Endothelial cell of umbilical vein (primary cell): ENCODE data around the gene SURF1. TPM values are rescaled to one million over a fixed set of nuclear protein-coding genes. Genes with fewer than 3 reads are reported as not detected.

Experiments used
- BruUV-seq: library from RNA; stranded (reverse); fragments of 400-500 nt; replicated peaks from 2 replicates; lab custom pipeline; 2021; lab: Mats Ljungman, UMichigan
- CTCF ChIA-PET: fragments of 300-600, 350-600 bp; sonication (Branson Sonifier 250); formaldehyde crosslinking; loops from one replicate; lab custom pipeline; 2021; ENCODE audit warnings: antibody characterized with exemption, inconsistent platforms; lab: Charles Lee
- POLR2A ChIA-PET: fragments of 300-600, 350-600 bp; sonication (Branson Sonifier 250); formaldehyde crosslinking; loops from one replicate; lab custom pipeline; 2021; ENCODE audit warnings: antibody characterized with exemption, inconsistent platforms; lab: Charles Lee
- DNase-seq: peaks from one replicate; pipeline ENCODE4 v3.0.0-alpha.2; 2011; ENCODE audit warnings: low read depth, low spot score
- FAIRE-seq: peaks from 2 replicates; lab custom pipeline; 2011; peaks lifted over from hg19 to GRCh38; lab: Jason Lieb, UNC
- H2AFZ ChIP-seq: 2 replicates; pipeline ENCODE4 v1.6.0; 2012; ENCODE audit warnings: low read depth, low read length, control low read depth, inconsistent platforms
- H3K27ac ChIP-seq: 2 replicates; pipeline ENCODE4 v1.5.1; 2011; ENCODE audit warnings: low read depth, mild to moderate bottlenecking, control low read depth, low read length, moderate library complexity; ENCODE audit not compliant: insufficient read depth
- H3K27me3 ChIP-seq, 2 experiments: 2 replicates each; pipeline versions ENCODE4 v1.6.0 to v1.6.1; 2011; ENCODE audit warnings: low read length in 2 of 2, mixed read lengths in 1 of 2; ENCODE audit not compliant: control insufficient read depth in 2 of 2, insufficient read depth in 2 of 2
- H3K36me3 ChIP-seq, 2 experiments: 2 replicates in 1 of 2; 3 replicates in 1 of 2; pipeline ENCODE4 v1.5.1; 2011; ENCODE audit warnings: low read length in 2 of 2, mild to moderate bottlenecking in 1 of 2, moderate library complexity in 1 of 2; ENCODE audit not compliant: control insufficient read depth in 2 of 2, insufficient read depth in 2 of 2; ENCODE audit errors: extremely low read depth in 1 of 2
- H3K4me1 ChIP-seq: 3 replicates; pipeline ENCODE4 v1.5.1; 2011; ENCODE audit warnings: mild to moderate bottlenecking, low read length; ENCODE audit not compliant: control insufficient read depth, insufficient read depth; ENCODE audit errors: extremely low read depth
- H3K4me2 ChIP-seq: 2 replicates; pipeline ENCODE4 v1.6.1; 2011; ENCODE audit warnings: low read length, control low read depth, mixed read lengths; ENCODE audit not compliant: insufficient read depth
- H3K4me3 ChIP-seq, 3 experiments: fragments of 200-600 bp in 1 of 3; sonication (generic), shearing (Covaris generic) in 1 of 3; replicated peaks in 1 of 3; 2 replicates each; pipeline ENCODE4 v1.5.1; 2011 to 2016; ENCODE audit warnings: control low read depth in 3 of 3, low read length in 3 of 3, mild to moderate bottlenecking in 2 of 3, inconsistent platforms in 1 of 3, low read depth in 1 of 3, moderate library complexity in 1 of 3; ENCODE audit not compliant: insufficient read depth in 1 of 3
- H3K79me2 ChIP-seq: 2 replicates; pipeline ENCODE4 v1.6.0; 2012; ENCODE audit warnings: low read length, inconsistent platforms; ENCODE audit not compliant: control insufficient read depth, insufficient read depth
- H3K9ac ChIP-seq: replicated peaks from 2 replicates; pipeline ENCODE3; 2011; ENCODE audit warnings: low read length, control low read depth; ENCODE audit not compliant: insufficient read depth; ENCODE audit errors: extremely low read depth
- H3K9me1 ChIP-seq: replicated peaks from 3 replicates; pipeline ENCODE4 v1.6.0; 2011; ENCODE audit warnings: mild to moderate bottlenecking, low read length; ENCODE audit not compliant: control insufficient read depth, insufficient read depth; ENCODE audit errors: extremely low read depth
- H3K9me3 ChIP-seq: replicated peaks from 2 replicates; pipeline ENCODE4 v1.5.1; 2012; ENCODE audit warnings: low read length, inconsistent platforms; ENCODE audit not compliant: control insufficient read depth, insufficient read depth
- H4K20me1 ChIP-seq: replicated peaks from 2 replicates; pipeline ENCODE3; 2011; ENCODE audit warnings: mild to moderate bottlenecking, low read length; ENCODE audit not compliant: control insufficient read depth, insufficient read depth; ENCODE audit errors: extremely low read depth
- CTCF ChIP-seq, 2 donors: IDR thresholded peaks; 1 replicate in 1 of 2; 2 replicates in 1 of 2; pipeline ENCODE4 v1.5.1; 2011; ENCODE audit warnings: low read length in 2 of 2, mild to moderate bottlenecking in 2 of 2, moderate library complexity in 2 of 2, control low read depth in 1 of 2, inconsistent platforms in 1 of 2, low read depth in 1 of 2; ENCODE audit not compliant: insufficient read depth in 1 of 2; ENCODE audit errors: extremely low read depth in 1 of 2
- EZH2 ChIP-seq: IDR thresholded peaks from 2 replicates; pipeline ENCODE4 v1.6.1; 2012; ENCODE audit warnings: borderline replicate concordance, low read depth, mild to moderate bottlenecking, moderate library complexity, low read length, inconsistent platforms; ENCODE audit not compliant: severe bottlenecking
- FOS ChIP-seq: IDR thresholded peaks from 2 replicates; pipeline ENCODE4 v1.6.1; 2011; ENCODE audit warnings: mild to moderate bottlenecking, low read length, moderate library complexity, borderline replicate concordance; ENCODE audit not compliant: insufficient read depth
- GATA2 ChIP-seq: IDR thresholded peaks from 2 replicates; pipeline ENCODE4 v1.7.0; 2011; ENCODE audit warnings: low read depth, mild to moderate bottlenecking, moderate library complexity, mixed read lengths, low read length; ENCODE audit not compliant: insufficient read length, insufficient read depth
- JUN ChIP-seq: IDR thresholded peaks from 2 replicates; pipeline ENCODE4 v1.6.1; 2011; ENCODE audit warnings: borderline replicate concordance, low read depth; ENCODE audit not compliant: insufficient read length, insufficient read depth
- MYC ChIP-seq: IDR thresholded peaks from one replicate; pipeline ENCODE4 v1.6.1; 2011; ENCODE audit warnings: mild to moderate bottlenecking, low read depth, low read length
- POLR2A ChIP-seq: IDR thresholded peaks from 2 replicates; pipeline ENCODE4 v1.6.1; 2012; ENCODE audit warnings: low read depth, mild to moderate bottlenecking, control low read depth, low read length
- POLR2AphosphoS5 ChIP-seq: IDR thresholded peaks from 2 replicates; pipeline ENCODE4 v1.6.1; 2012; ENCODE audit warnings: low read depth, mild to moderate bottlenecking, control low read depth, low read length, moderate library complexity; ENCODE audit not compliant: insufficient read depth
- dilution Hi-C: fragments of 300-500 bp; cut with MboI; formaldehyde crosslinking; loops from one replicate; pipeline ENCODE4 v1.15.0; 2019; ENCODE audit warnings: low sequenced_read_pairs; ENCODE audit not compliant: extremely low pct_ligation_motif_present
- intact Hi-C: fragments of 100-400 bp; cut with micrococcal nuclease; formaldehyde crosslinking; loops from one replicate; pipeline ENCODE4 v1.10.0; 2022
- polyA plus RNA-seq, 4 experiments: library from polyadenylated mRNA; depleted of rRNA in 3 of 4; stranded (reverse) in 3 of 4; unstranded in 1 of 4; fragments of >200 nt; gene quantifications; 2 replicates each; pipeline versions ENCODE4 v1.2.1 to v1.2.3, GENCODE V29; 2011 to 2012; ENCODE audit warnings: missing spikeins in 1 of 4
- total RNA-seq: library from RNA; stranded (reverse); gene quantifications from 2 replicates; pipeline ENCODE4 v1.2.3, GENCODE V29; 2021
- TF ChIP-seq, protein P1 (sequence below): IDR thresholded peaks from 2 replicates; pipeline ENCODE4 v1.6.1; 2011; ENCODE audit not compliant: insufficient read depth, insufficient read length

The SURF1 gene
- total and polyA plus RNA-seq, 2 donors (not counting 3 experiments of a cell fraction or from before 2014, with no cell fraction given) = 22.8 to 27.1 TPM

DNA sequence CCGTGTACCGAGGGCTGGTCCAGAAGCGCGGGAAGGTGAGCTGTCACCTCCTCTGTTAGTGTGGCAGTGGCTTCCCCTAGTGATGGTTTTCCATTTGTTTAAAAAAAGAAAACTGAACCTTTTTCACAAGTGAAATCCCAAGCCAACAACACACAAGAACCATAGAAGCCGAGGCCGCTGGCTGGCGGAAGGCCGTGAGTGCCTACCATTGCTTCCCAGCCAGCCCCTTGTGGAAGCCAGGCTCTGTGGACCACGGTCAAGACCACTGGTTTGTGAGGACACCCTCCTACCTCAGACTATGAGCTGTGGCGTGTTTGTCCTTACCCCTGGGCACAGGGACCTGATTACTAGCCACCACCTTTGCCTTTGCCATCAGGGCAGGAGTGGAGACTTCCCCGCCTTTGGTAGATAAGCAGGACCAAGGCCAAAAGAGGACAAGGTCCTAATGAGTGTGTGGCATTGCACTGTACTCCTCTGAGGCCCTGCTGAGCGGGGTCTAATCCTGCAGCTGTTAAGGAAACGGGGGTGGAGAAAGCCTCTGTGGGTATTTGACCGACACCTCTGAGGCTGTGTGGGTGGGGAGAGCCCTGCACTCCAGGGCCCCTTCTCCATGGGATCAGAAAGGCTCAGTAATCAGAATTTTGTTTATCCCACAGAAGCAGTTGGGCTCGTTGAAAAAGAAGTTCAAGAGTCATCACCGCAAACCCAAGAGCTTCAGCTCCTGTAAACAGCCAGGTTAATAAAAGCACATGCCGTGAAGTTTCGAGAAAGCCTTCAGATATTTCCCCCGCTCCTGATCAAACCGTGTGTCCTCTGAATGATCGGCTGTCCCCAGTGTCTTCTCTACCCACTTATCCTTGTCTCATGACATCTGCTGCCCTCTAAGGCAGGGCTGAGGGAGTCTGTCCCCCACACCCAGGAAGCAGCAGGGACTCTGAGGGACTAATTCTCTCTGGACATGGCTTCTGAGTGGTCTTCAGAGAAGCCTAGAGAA is 4.4 kb upstream of the SURF1 start:
- dilution Hi-C loops (no loop called here), intact Hi-C loops (no loop called here)
- Histone ChIP-seq H3K79me2 (peaks cover 9% of the 10 kb centered on the region), H3K27ac (no peak overlapping the region), H3K4me3 (no peak overlapping the region), H2AFZ (no peak overlapping the region), H3K27me3 (no peaks in the 10 kb centered on the region), H3K9me3 (no peaks in the 10 kb centered on the region), H4K20me1 (no peaks in the 10 kb centered on the region), H3K4me1 (peaks cover 6% of the 10 kb centered on the region), H3K9ac (no peak overlapping the region), H3K4me2 (no peak overlapping the region), H3K9me1 (no peaks in the 10 kb centered on the region), H3K36me3 (peaks cover 26 to 46% of the 10 kb centered on the region in 2 experiments)
- ChIA-PET POLR2A (no interaction called here), CTCF (interaction anchor here (0.8 to 1.4 kb wide), 2 partner anchors 14 to 125 kb away, joined by 3 to 6 read pairs; no protein-coding TSS in a partner anchor)
- BruUV-seq = no TSS peak
- TF ChIP-seq, protein P1, sequence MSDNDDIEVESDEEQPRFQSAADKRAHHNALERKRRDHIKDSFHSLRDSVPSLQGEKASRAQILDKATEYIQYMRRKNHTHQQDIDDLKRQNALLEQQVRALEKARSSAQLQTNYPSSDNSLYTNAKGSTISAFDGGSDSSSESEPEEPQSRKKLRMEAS = no peak
- no peak for TF ChIP-seq POLR2AphosphoS5
- TF ChIP-seq EZH2 = no peak
- TF ChIP-seq JUN = no peak
- TF ChIP-seq FOS = no peak
- TF ChIP-seq MYC = no peak
- TF ChIP-seq CTCF (IDR thresholded peaks at IDR 0.05; ENCODE audit: extremely low read depth in 1 of 2, insufficient read depth in 1 of 2, low read depth in 1 of 2, low read length in 2 of 2) = no peak
- no peak for TF ChIP-seq GATA2
- no peak for TF ChIP-seq POLR2A
- FAIRE-seq = no peak
- no peak for DNase-seq
